ENCODE results near the gene MACROD1. TPM values are rescaled to one million over a fixed set of nuclear protein-coding genes. Genes with fewer than 3 reads are reported as not detected.

The MACROD1 gene
- polyA plus RNA-seq, 2 donors, result 25.6 to 75.6 TPM

DNA sequence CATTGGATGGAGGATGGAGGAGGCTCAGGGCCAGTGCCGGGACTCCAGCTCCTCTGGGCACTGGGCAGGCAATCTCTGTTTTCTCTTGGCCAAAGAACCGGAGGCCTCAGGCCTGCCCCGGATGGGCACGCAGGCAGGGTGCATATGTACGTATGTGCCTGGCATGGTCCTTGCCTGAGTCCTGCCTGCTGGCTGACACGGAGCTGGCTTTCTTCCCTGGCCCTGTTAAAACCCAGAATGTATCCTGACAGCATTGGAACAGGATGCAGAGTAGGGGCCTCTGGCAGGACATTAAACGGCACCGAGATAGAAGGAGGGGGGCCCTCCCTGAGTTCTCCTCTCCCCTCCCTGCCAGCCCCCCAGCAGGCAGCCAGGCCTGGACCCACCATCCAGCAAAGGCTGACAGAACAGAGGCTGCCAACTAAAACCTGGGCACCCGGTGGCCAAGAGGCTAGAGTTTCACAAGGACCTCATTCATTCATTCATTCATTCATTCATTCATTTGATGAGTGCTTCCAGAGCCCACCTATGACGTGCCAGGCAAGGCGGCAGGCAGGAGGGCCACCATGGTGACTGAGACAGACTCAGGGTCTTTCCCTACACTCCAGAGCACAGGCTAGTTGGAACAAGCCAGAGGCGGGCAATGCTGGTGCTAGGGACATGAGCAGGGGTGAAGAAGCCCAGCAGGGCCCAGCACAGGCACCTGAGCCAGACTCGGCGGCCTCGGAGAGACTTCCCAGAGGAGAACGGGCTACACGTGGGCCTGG, 101.4 kb downstream of the MACROD1 start:
- 58 to 77% methylated on average over 17 of the region's 17 CpGs for WGBS, 2 donors
- Histone ChIP-seq H3K4me1 (ENCODE audit: control insufficient read depth in 2 of 2, insufficient read depth in 2 of 2, low read length in 1 of 2) (peaks cover 3 to 4% of the 10 kb centered on the region in 2 donors), H3K27ac (ENCODE audit: low read depth in 2 of 2, low read length in 1 of 2) (no peak overlapping the region), H3K27me3 (ENCODE audit: control insufficient read depth in 1 of 2, insufficient read depth in 2 of 2, low read length in 2 of 2) (peaks cover 0 to 3% of the 10 kb centered on the region in 2 donors), H3K4me3 (ENCODE audit: low read depth in 1 of 2, low read length in 2 of 2) (no peak overlapping the region), H3K36me3 (ENCODE audit: control insufficient read depth in 2 of 2, insufficient read depth in 2 of 2, low read length in 1 of 2) (no peaks in the 10 kb centered on the region), H3K9me3 (ENCODE audit: control insufficient read depth in 2 of 2, insufficient read depth in 1 of 2, low read depth in 1 of 2, low read length in 1 of 2) (no peaks in the 10 kb centered on the region)

DNA sequence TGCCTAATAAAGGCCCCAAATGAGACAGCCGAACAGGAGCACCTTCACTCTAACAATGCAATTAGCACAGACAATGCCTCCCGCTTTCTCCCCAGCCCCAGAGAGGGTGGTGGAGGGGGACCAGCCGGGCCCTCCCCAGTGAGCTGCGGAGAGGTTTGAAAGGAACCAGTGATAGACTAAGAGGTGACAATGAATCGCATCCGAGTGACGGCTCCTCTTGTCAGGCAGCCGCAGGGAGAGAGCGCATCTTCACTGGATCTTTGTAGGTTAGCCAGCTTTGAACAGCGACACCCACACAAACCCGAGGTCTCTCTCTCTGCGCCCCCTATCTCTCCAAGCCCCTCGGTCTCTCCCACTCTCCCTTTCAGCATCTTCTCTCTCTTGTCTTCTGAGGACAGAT, 102.1 kb downstream of the MACROD1 start:
- no peaks in the 10 kb centered on the region for H3K36me3 ChIP-seq (ENCODE audit: control insufficient read depth in 2 of 2, insufficient read depth in 2 of 2, low read length in 1 of 2)
- H3K4me3 ChIP-seq (ENCODE audit: low read depth in 1 of 2, low read length in 2 of 2), result no peak overlapping the region
- H3K4me1 ChIP-seq (ENCODE audit: control insufficient read depth in 2 of 2, insufficient read depth in 2 of 2, low read length in 1 of 2), result peaks cover 3 to 4% of the 10 kb centered on the region in 2 donors
- H3K27me3 ChIP-seq (ENCODE audit: control insufficient read depth in 1 of 2, insufficient read depth in 2 of 2, low read length in 2 of 2), result peaks cover 0 to 3% of the 10 kb centered on the region in 2 donors
- H3K9me3 ChIP-seq (ENCODE audit: control insufficient read depth in 2 of 2, insufficient read depth in 1 of 2, low read depth in 1 of 2, low read length in 1 of 2), result no peaks in the 10 kb centered on the region
- no peak overlapping the region for H3K27ac ChIP-seq (ENCODE audit: low read depth in 2 of 2, low read length in 1 of 2)
- WGBS, 2 donors, result 91 to 93% methylated on average over 13 of the region's 13 CpGs

DNA sequence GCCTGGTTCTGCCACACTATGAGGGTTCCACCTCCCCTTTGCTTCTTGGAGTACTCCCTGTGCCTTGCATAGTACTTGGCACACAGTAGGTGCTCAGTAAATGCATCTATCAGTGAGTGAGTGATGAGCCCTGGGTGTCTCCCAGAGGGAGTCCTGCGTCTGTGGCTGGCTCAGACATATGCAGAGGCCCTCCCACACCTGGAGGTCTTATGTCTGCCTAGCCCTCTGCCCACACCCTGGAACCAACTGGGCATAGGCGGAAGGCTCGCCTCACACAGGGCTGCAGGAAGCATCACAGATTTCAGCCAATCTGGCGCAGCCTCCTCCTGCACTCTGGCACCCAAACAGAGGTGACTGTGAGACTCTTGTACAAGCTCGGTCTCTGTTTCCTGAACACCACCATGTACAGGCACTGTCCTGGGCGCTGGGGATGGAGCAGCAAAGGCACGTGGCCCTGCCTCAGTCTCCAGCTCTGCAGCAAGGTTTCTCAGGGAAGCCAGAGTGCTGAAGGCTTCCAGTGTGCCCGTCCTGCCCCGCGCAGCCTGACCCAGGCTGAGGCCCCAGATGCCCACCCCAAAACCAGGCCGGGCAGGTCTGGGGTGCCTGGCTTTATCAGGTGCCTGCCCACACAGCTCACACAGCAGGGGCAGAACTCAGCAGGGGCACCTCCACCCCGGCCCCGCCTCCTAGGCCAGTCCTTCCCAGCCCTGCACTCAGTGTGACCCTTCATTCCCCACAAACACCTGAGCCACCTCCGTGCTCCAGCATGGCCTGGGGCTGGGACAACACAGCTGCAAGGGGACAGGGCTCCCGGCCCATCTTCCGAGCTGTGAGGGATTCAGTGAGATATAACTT, 103.5 kb downstream of the MACROD1 start:
- Histone ChIP-seq H3K36me3 (ENCODE audit: control insufficient read depth in 2 of 2, insufficient read depth in 2 of 2, low read length in 1 of 2) (no peaks in the 10 kb centered on the region), H3K27ac (ENCODE audit: low read depth in 2 of 2, low read length in 1 of 2) (no peak overlapping the region), H3K9me3 (ENCODE audit: control insufficient read depth in 2 of 2, insufficient read depth in 1 of 2, low read depth in 1 of 2, low read length in 1 of 2) (no peaks in the 10 kb centered on the region), H3K4me3 (ENCODE audit: low read depth in 1 of 2, low read length in 2 of 2) (no peak overlapping the region), H3K27me3 (ENCODE audit: control insufficient read depth in 1 of 2, insufficient read depth in 2 of 2, low read length in 2 of 2) (peaks cover 0 to 3% of the 10 kb centered on the region in 2 donors), H3K4me1 (ENCODE audit: control insufficient read depth in 2 of 2, insufficient read depth in 2 of 2, low read length in 1 of 2) (peaks cover 3 to 4% of the 10 kb centered on the region in 2 donors)
- 88 to 91% methylated on average over 12 to 16 of the region's 16 CpGs for WGBS, 2 donors

DNA sequence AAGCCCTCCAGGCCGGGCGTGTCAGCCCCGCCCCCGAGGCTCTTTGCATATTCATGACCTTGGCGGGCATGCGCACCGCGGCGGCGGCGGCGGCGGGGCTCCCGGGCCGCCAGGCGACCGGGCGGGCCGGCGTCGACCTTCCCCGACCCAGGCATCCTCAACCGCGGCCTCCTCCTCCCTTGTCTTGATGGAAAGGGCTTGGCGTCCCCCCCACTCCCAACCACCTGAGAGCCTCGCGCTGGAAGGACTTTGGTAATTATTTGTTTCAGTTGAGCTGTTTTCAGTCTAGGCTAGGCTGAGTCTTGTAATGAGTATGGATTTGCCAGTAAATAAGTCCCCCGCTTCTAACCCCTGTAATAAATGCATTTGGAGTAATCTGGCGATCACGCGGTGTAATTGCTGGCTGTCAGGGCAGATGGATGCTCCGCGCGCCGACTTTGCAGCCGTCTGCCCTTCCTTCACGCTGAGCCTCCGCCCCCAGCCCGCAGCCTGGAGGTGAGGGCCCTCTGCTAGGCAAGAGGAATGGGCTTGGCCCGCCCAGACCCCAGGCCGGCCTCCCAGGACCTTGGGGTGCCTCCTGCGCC, 105.0 kb downstream of the MACROD1 start:
- no peaks in the 10 kb centered on the region for H3K36me3 ChIP-seq (ENCODE audit: control insufficient read depth in 2 of 2, insufficient read depth in 2 of 2, low read length in 1 of 2)
- H3K27me3 ChIP-seq (ENCODE audit: control insufficient read depth in 1 of 2, insufficient read depth in 2 of 2, low read length in 2 of 2), result peaks cover 0 to 3% of the 10 kb centered on the region in 2 donors
- H3K27ac ChIP-seq (ENCODE audit: low read depth in 2 of 2, low read length in 1 of 2), result no peak overlapping the region
- WGBS, 2 donors, result 7 to 9% methylated on average over 42 of the region's 42 CpGs
- peaks cover 3 to 4% of the 10 kb centered on the region in 2 donors for H3K4me1 ChIP-seq (ENCODE audit: control insufficient read depth in 2 of 2, insufficient read depth in 2 of 2, low read length in 1 of 2)
- H3K4me3 ChIP-seq (ENCODE audit: low read depth in 1 of 2, low read length in 2 of 2), result peak overlapping the region in 1 of 2 donors; percentile 26
- no peaks in the 10 kb centered on the region for H3K9me3 ChIP-seq (ENCODE audit: control insufficient read depth in 2 of 2, insufficient read depth in 1 of 2, low read depth in 1 of 2, low read length in 1 of 2)

DNA sequence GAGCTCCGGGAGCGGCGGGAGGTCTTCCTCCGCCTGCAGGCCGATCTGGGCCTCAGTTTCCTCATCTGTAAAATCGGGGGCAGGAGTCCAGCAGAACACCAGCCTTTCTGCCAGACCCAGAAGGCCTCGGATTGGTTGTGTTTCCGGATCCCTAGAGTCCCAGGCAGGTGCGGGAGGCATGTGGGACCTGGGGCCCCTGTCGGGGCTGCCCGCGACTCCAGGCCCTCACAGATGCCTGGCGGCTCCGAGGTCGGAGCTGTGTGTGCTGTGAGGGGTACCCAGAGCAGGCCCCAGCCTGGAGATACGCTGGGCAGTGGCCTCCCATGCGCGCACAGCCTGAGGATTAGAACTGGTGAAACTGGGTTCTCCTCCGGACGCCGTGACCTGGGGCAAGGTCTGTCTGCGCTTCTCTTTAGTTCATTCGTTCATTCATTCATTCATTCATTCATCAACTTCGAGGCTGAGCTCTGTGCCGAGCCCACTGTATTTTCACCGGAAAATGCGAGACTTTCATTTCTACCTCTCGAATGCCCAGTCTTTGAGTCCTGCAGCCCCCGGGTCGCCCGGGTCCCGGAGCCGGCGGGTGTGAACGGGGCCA, 105.6 kb downstream of the MACROD1 start:
- H3K27ac ChIP-seq (ENCODE audit: low read depth in 2 of 2, low read length in 1 of 2), result no peak overlapping the region
- no peaks in the 10 kb centered on the region for H3K36me3 ChIP-seq (ENCODE audit: control insufficient read depth in 2 of 2, insufficient read depth in 2 of 2, low read length in 1 of 2)
- H3K4me3 ChIP-seq (ENCODE audit: low read depth in 1 of 2, low read length in 2 of 2), result peak overlapping the region in 1 of 2 donors; percentile 26
- 38% methylated on average over 35 of the region's 35 CpGs for WGBS, 2 donors
- H3K9me3 ChIP-seq (ENCODE audit: control insufficient read depth in 2 of 2, insufficient read depth in 1 of 2, low read depth in 1 of 2, low read length in 1 of 2), result no peaks in the 10 kb centered on the region
- H3K27me3 ChIP-seq (ENCODE audit: control insufficient read depth in 1 of 2, insufficient read depth in 2 of 2, low read length in 2 of 2), result peaks cover 0 to 3% of the 10 kb centered on the region in 2 donors
- peaks cover 3 to 4% of the 10 kb centered on the region in 2 donors for H3K4me1 ChIP-seq (ENCODE audit: control insufficient read depth in 2 of 2, insufficient read depth in 2 of 2, low read length in 1 of 2)

DNA sequence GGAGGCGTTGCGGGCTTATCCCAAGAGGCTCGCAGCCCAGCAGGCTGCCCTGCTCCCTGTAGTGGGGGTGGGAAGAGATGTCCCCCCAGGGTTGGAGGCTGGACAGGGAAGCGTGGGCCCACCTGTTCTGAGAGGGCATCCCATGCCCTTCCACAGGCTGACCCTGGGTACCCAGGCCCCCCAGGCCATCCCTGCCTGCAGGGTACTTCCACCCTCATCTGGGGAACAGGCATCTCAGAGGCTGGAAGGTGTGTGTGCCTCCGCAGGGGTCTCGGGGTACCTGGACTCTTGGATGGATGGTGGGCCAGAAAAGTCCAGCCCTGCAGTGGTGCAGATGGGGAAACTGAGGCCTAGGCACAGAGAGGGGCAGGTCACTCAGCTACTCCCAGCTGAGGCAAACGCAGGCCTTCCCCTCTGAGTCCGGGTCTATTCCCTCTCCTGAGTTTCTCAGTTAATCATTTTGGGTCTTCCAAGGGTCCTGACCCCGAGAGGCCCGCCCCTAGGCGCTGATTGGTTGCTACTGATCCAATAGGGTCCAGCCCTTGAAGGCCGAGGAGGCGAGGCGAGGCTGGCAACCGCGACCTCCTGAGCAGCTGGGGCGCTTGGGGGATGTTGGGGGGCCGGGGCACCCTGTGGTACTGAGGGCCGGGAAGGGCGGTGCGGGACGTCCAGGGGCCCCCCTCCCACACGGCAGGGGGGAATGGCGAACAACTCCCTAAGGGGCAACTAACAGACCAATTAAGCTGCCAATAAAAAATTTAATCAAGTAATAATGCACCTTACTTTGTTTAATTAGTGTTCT, 106.4 kb downstream of the MACROD1 start:
- H3K27me3 ChIP-seq (ENCODE audit: control insufficient read depth in 1 of 2, insufficient read depth in 2 of 2, low read length in 2 of 2), result peaks cover 0 to 3% of the 10 kb centered on the region in 2 donors

DNA sequence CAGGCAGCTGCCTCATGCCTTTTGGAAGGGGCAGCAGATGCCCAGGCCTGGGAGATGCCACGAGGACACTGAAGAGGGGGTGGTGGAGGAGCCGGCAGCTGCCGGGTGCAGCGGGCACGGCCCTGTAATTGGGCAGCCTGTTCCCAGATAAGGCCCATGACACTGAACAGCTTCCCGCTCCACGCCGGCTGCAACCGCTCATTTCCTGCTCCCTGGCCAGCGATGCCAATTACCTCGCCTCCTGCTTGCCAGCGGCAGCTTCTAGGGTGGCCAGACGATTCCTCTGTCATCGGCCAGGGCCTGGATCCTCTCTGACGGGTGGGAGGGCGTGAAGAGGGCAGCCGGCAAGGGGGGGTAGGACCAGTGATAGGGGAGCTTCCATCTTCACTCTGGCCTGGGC, 107.4 kb downstream of the MACROD1 start:
- WGBS, 2 donors, result 89 to 91% methylated on average over 14 to 17 of the region's 17 CpGs
- Histone ChIP-seq H3K9me3 (ENCODE audit: control insufficient read depth in 2 of 2, insufficient read depth in 1 of 2, low read depth in 1 of 2, low read length in 1 of 2) (no peaks in the 10 kb centered on the region), H3K4me1 (ENCODE audit: control insufficient read depth in 2 of 2, insufficient read depth in 2 of 2, low read length in 1 of 2) (peaks cover 3 to 4% of the 10 kb centered on the region in 2 donors), H3K4me3 (ENCODE audit: low read depth in 1 of 2, low read length in 2 of 2) (no peak overlapping the region), H3K27ac (ENCODE audit: low read depth in 2 of 2, low read length in 1 of 2) (no peak overlapping the region), H3K27me3 (ENCODE audit: control insufficient read depth in 1 of 2, insufficient read depth in 2 of 2, low read length in 2 of 2) (peaks cover 0 to 3% of the 10 kb centered on the region in 2 donors), H3K36me3 (ENCODE audit: control insufficient read depth in 2 of 2, insufficient read depth in 2 of 2, low read length in 1 of 2) (no peaks in the 10 kb centered on the region)

More for the DNA sequence above, 106.4 kb downstream of the MACROD1 start:
- Histone ChIP-seq H3K4me3 (ENCODE audit: low read depth in 1 of 2, low read length in 2 of 2) (no peak overlapping the region), H3K4me1 (ENCODE audit: control insufficient read depth in 2 of 2, insufficient read depth in 2 of 2, low read length in 1 of 2) (peaks cover 3 to 4% of the 10 kb centered on the region in 2 donors), H3K27ac (ENCODE audit: low read depth in 2 of 2, low read length in 1 of 2) (no peak overlapping the region), H3K36me3 (ENCODE audit: control insufficient read depth in 2 of 2, insufficient read depth in 2 of 2, low read length in 1 of 2) (no peaks in the 10 kb centered on the region), H3K9me3 (ENCODE audit: control insufficient read depth in 2 of 2, insufficient read depth in 1 of 2, low read depth in 1 of 2, low read length in 1 of 2) (no peaks in the 10 kb centered on the region)
- WGBS, 2 donors, result 81 to 82% methylated on average over 24 of the region's 24 CpGs

DNA sequence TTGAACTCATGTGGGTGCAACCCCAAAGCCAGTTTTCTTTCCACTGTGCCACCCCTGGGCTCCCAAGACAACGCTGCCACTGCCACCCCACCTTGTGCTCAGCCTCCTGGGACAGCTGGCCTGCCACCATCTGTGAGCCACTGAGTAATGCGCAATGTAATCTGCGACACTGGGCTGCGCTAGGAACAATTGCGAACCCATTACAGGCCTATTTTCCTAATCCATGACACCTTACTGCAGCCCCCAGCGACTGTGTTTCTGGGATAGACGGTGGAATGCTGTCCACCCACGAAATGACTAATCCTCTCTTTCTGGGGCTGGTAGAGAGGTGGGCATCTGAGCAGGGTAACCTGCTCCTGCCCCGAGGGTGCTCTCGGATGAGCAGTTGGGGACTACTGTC, 108.0 kb downstream of the MACROD1 start:
- WGBS, 2 donors, result 87 to 91% methylated on average over 10 of the region's 10 CpGs
- Histone ChIP-seq H3K4me1 (ENCODE audit: control insufficient read depth in 2 of 2, insufficient read depth in 2 of 2, low read length in 1 of 2) (peaks cover 3 to 4% of the 10 kb centered on the region in 2 donors), H3K36me3 (ENCODE audit: control insufficient read depth in 2 of 2, insufficient read depth in 2 of 2, low read length in 1 of 2) (no peaks in the 10 kb centered on the region), H3K27me3 (ENCODE audit: control insufficient read depth in 1 of 2, insufficient read depth in 2 of 2, low read length in 2 of 2) (peaks cover 0 to 3% of the 10 kb centered on the region in 2 donors), H3K9me3 (ENCODE audit: control insufficient read depth in 2 of 2, insufficient read depth in 1 of 2, low read depth in 1 of 2, low read length in 1 of 2) (no peaks in the 10 kb centered on the region), H3K4me3 (ENCODE audit: low read depth in 1 of 2, low read length in 2 of 2) (no peak overlapping the region), H3K27ac (ENCODE audit: low read depth in 2 of 2, low read length in 1 of 2) (no peak overlapping the region)
